HEK293 (cell line): ENCODE data around the gene ZNF831.

Experiments used
- CTCF ChIA-PET: fragments of 350-600 bp; formaldehyde crosslinking; extraction: SDS; loops from one replicate; lab custom pipeline; 2021; ENCODE audit warnings: antibody characterized with exemption; lab: Yijun Ruan, JAX
- POLR2A ChIA-PET: fragments of 300-600 bp; formaldehyde crosslinking; extraction: SDS; loops from one replicate; lab custom pipeline; 2020; ENCODE audit warnings: antibody characterized with exemption, inconsistent platforms; lab: Yijun Ruan, JAX
- H3K27ac ChIP-seq: fragments of 200-500 bp; sonication (Bioruptor generic); 2 replicates; pipeline ENCODE4 v1.5.1; 2014; ENCODE audit warnings: low read depth, low read length, control low read depth, inconsistent platforms; ENCODE audit errors: extremely low read depth
- H3K36me3 ChIP-seq, 2 experiments: fragments of 200-500 bp in 1 of 2; sonication (Bioruptor generic) in 1 of 2; 1 replicate in 1 of 2; 2 replicates in 1 of 2; pipeline ENCODE4 v1.5.1; 2014 to 2017; ENCODE audit warnings: inconsistent platforms in 2 of 2, low read length in 2 of 2; ENCODE audit not compliant: control insufficient read depth in 2 of 2, insufficient read depth in 1 of 2
- H3K4me1 ChIP-seq: fragments of 200-500 bp; sonication (Bioruptor generic); 2 replicates; pipeline ENCODE4 v1.5.1; 2014; ENCODE audit warnings: mild to moderate bottlenecking, low read length, inconsistent platforms; ENCODE audit not compliant: control insufficient read depth, insufficient read depth
- H3K4me3 ChIP-seq: 2 replicates; pipeline ENCODE4 v1.5.1; 2011; ENCODE audit warnings: low read depth, mild to moderate bottlenecking, control low read depth, low read length, moderate library complexity
- H3K9me3 ChIP-seq: fragments of 200-500 bp; sonication (Bioruptor generic); 2 replicates; pipeline ENCODE4 v1.5.1; 2014; ENCODE audit warnings: low read depth, low read length, inconsistent platforms; ENCODE audit not compliant: control insufficient read depth, insufficient read depth
- HOXC10 ChIP-seq: sonication (generic); formaldehyde crosslinking; IDR thresholded peaks from 2 replicates; pipeline ENCODE4 v1.8.1; 2023; ENCODE audit warnings: mild to moderate bottlenecking, missing genetic modification reagents
- KLF10 ChIP-seq: fragments of 450-650 bp; IDR thresholded peaks from 2 replicates; pipeline ENCODE4 v1.5.1; 2018; ENCODE audit warnings: missing biosample characterization, mild to moderate bottlenecking, missing genetic modification characterization
- MEIS1 ChIP-seq: sonication (generic); formaldehyde crosslinking; IDR thresholded peaks from 2 replicates; pipeline ENCODE4 v1.8.1; 2022; ENCODE audit warnings: missing genetic modification reagents, mild to moderate bottlenecking, borderline replicate concordance
- OVOL3 ChIP-seq: fragments of 450-650 bp; formaldehyde crosslinking; IDR thresholded peaks from 2 replicates; pipeline ENCODE4 v1.5.1; 2016; ENCODE audit warnings: missing biosample characterization, missing genetic modification characterization
- SP2 ChIP-seq: fragments of 450-650 bp; formaldehyde crosslinking; IDR thresholded peaks from 2 replicates; pipeline ENCODE4 v1.5.1; 2016; ENCODE audit warnings: missing biosample characterization, missing genetic modification characterization
- TRIM28 ChIP-seq: IDR thresholded peaks from 2 replicates; pipeline ENCODE4 v1.6.1; 2011; ENCODE audit warnings: low read length, control low read depth, borderline replicate concordance
- ZFP3 ChIP-seq: fragments of 450-650 bp; formaldehyde crosslinking; IDR thresholded peaks from 2 replicates; pipeline ENCODE4 v1.5.1; 2016; ENCODE audit warnings: low read depth, missing biosample characterization, missing genetic modification characterization
- ZNF133 ChIP-seq: fragments of 450-650 bp; formaldehyde crosslinking; IDR thresholded peaks from 2 replicates; pipeline ENCODE4 v1.5.1; 2016; ENCODE audit warnings: missing biosample characterization, missing genetic modification characterization
- ZNF169 ChIP-seq: fragments of 450-650 bp; formaldehyde crosslinking; IDR thresholded peaks from 2 replicates; pipeline ENCODE4 v1.5.1; 2016; ENCODE audit warnings: missing biosample characterization, missing genetic modification characterization
- ZNF184 ChIP-seq: fragments of 450-650 bp; IDR thresholded peaks from 2 replicates; pipeline ENCODE4 v1.5.1; 2018; ENCODE audit warnings: missing biosample characterization, mild to moderate bottlenecking, missing genetic modification characterization
- ZNF2 ChIP-seq: fragments of 450-650 bp; formaldehyde crosslinking; IDR thresholded peaks from 2 replicates; pipeline ENCODE4 v1.5.1; 2016; ENCODE audit warnings: missing biosample characterization, missing genetic modification characterization
- ZNF292 ChIP-seq: fragments of 450-650 bp; formaldehyde crosslinking; IDR thresholded peaks from 2 replicates; pipeline ENCODE4 v1.5.1; 2016; ENCODE audit warnings: low read depth, missing biosample characterization, missing genetic modification characterization, borderline replicate concordance
- ZNF311 ChIP-seq: fragments of 450-650 bp; formaldehyde crosslinking; IDR thresholded peaks from 2 replicates; pipeline ENCODE4 v1.5.1; 2017; ENCODE audit warnings: missing biosample characterization, missing genetic modification characterization, borderline replicate concordance
- ZNF324 ChIP-seq: fragments of 450-650 bp; formaldehyde crosslinking; IDR thresholded peaks from 2 replicates; pipeline ENCODE4 v1.5.1; 2016; ENCODE audit warnings: missing biosample characterization, missing genetic modification characterization
- ZNF391 ChIP-seq: fragments of 450-650 bp; formaldehyde crosslinking; IDR thresholded peaks from 2 replicates; pipeline ENCODE4 v1.5.1; 2016; ENCODE audit warnings: low read depth, missing biosample characterization, missing genetic modification characterization, borderline replicate concordance
- ZNF433 ChIP-seq: fragments of 450-650 bp; formaldehyde crosslinking; IDR thresholded peaks from 2 replicates; pipeline ENCODE4 v1.5.1; 2016; ENCODE audit warnings: missing biosample characterization, missing genetic modification characterization, low read depth
- ZNF521 ChIP-seq: fragments of 450-650 bp; formaldehyde crosslinking; IDR thresholded peaks from 2 replicates; pipeline ENCODE4 v1.5.1; 2017; ENCODE audit warnings: missing biosample characterization, mild to moderate bottlenecking, missing genetic modification characterization
- ZNF558 ChIP-seq: fragments of 450-650 bp; formaldehyde crosslinking; IDR thresholded peaks from 2 replicates; pipeline ENCODE4 v1.5.1; 2016; ENCODE audit warnings: missing biosample characterization, missing genetic modification characterization
- ZNF571 ChIP-seq: fragments of 450-650 bp; formaldehyde crosslinking; IDR thresholded peaks from 2 replicates; pipeline ENCODE4 v1.5.0; 2017; ENCODE audit warnings: missing biosample characterization, missing genetic modification characterization
- ZNF610 ChIP-seq: fragments of 450-650 bp; formaldehyde crosslinking; IDR thresholded peaks from 2 replicates; pipeline ENCODE4 v1.5.1; 2016; ENCODE audit warnings: missing biosample characterization, missing genetic modification characterization, borderline replicate concordance
- ZNF658 ChIP-seq: fragments of 450-650 bp; formaldehyde crosslinking; IDR thresholded peaks from 2 replicates; pipeline ENCODE4; 2016; ENCODE audit warnings: missing biosample characterization, missing genetic modification characterization
- ZNF843 ChIP-seq: fragments of 450-650 bp; formaldehyde crosslinking; IDR thresholded peaks from 2 replicates; pipeline ENCODE4 v1.5.1; 2016; ENCODE audit warnings: missing biosample characterization, missing genetic modification characterization
- TF ChIP-seq, protein P1 (sequence below): IDR thresholded peaks from 2 replicates; pipeline ENCODE4 v1.6.1; 2011; ENCODE audit warnings: mild to moderate bottlenecking, low read depth, low read length, borderline replicate concordance
- TF ChIP-seq, protein P2 (sequence below): fragments of 450-650 bp; formaldehyde crosslinking; IDR thresholded peaks from 2 replicates; pipeline ENCODE4 v1.5.1; 2016; ENCODE audit warnings: missing biosample characterization, missing genetic modification characterization

Gene ZNF831

DNA sequence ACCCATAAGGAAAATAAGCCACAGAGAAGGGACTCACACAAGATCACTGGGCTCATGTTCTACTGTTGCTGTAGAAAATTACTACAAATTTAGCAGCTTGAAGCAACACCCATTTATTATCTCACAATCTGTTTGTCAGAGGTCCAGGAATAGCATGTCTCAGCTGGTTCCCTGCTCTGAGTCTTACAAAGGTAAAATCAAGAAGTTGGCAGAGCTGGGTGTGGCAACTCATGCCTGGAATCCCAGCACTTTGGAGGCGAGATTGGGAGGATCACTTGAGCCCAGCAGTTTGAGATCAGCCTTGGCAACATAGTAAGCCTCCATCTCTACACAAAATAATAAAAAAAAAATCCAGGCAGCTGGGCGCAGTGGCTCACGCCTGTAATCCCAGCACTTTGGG, 28.5 kb upstream of the ZNF831 start:
- no peak for TF ChIP-seq ZNF324 (tag by site-specific recombination)
- TF ChIP-seq OVOL3 (tag by site-specific recombination), result no peak
- TF ChIP-seq, protein P1, sequence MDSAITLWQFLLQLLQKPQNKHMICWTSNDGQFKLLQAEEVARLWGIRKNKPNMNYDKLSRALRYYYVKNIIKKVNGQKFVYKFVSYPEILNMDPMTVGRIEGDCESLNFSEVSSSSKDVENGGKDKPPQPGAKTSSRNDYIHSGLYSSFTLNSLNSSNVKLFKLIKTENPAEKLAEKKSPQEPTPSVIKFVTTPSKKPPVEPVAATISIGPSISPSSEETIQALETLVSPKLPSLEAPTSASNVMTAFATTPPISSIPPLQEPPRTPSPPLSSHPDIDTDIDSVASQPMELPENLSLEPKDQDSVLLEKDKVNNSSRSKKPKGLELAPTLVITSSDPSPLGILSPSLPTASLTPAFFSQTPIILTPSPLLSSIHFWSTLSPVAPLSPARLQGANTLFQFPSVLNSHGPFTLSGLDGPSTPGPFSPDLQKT, result no peak
- TF ChIP-seq ZNF133, result no peak
- no peak for TF ChIP-seq ZNF571 (tag by site-specific recombination)
- TF ChIP-seq ZNF292 (tag by site-specific recombination), result no peak
- no peak for TF ChIP-seq ZNF169 (tag by site-specific recombination)
- TF ChIP-seq SP2 (tag by site-specific recombination), result no peak
- no peak for TF ChIP-seq MEIS1
- TF ChIP-seq ZNF658, result no peak
- Histone ChIP-seq H3K9me3 (no peaks in the 10 kb centered on the region), H3K4me1 (no peaks in the 10 kb centered on the region), H3K27ac (no peak overlapping the region), H3K36me3 (no peaks in the 10 kb centered on the region), H3K4me3 (no peak overlapping the region)
- ChIA-PET CTCF (interaction anchor here (0.6 kb wide), 2 partner anchors 267 to 1461 kb away, joined by 3 read pairs; no protein-coding TSS in a partner anchor), POLR2A (no interaction called here)

DNA sequence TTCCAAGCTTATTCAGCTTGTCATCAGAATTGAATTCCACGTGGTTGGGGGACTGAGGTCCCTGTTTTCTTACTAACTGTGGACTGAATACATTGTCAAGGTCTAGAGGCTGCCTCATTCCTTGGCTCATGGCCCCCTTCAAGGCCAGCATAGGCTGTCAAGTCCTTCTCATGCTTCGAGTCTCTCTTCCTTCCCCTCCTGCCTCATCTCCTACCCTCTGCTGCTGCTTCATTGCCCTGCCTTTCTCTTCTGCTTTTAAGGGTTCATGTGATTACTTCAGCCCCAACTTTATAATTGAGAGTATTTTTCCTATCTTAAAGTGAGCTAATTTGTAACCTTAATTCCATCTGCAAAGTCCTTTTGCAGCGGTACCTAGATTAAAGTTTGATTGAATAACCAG, 27.6 kb upstream of the ZNF831 start:
- Histone ChIP-seq H3K9me3 (no peaks in the 10 kb centered on the region), H3K27ac (no peak overlapping the region), H3K4me1 (no peaks in the 10 kb centered on the region), H3K4me3 (no peak overlapping the region), H3K36me3 (no peaks in the 10 kb centered on the region)
- CTCF ChIA-PET, result interaction anchor here (0.6 kb wide), 1 partner anchor 80 kb away, joined by 3 read pairs; no protein-coding TSS in a partner anchor
- POLR2A ChIA-PET, result no interaction called here
- no peak for TF ChIP-seq ZNF843 (tag by site-specific recombination)
- TF ChIP-seq KLF10, result no peak
- no peak for TF ChIP-seq ZNF2
- no peak for TF ChIP-seq ZNF521 (tag by site-specific recombination)
- TF ChIP-seq TRIM28, result no peak
- no peak for TF ChIP-seq ZNF558 (tag by site-specific recombination)
- no peak for TF ChIP-seq ZNF391 (tag by site-specific recombination)

DNA sequence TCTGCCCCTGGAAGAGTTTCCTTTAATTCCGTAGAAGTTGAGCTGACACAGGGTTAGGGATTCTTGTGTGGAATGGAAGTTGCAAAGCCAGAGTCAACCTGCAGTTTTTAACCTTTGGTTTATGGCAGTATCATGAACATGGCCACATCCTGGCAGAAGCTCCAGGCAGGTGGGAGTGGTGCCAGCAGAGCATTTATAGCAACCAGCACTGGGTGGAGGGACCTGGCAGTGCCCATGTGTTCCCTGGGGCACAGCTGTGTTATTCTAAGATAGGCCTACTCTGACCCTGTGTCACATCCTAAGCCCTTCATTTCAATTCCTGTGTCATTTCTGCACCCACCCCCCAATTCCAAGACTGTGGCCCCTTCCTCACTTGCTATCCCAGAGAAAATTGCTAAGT, 26.1 kb upstream of the ZNF831 start:
- Histone ChIP-seq H3K4me1 (no peaks in the 10 kb centered on the region), H3K36me3 (no peaks in the 10 kb centered on the region), H3K4me3 (no peak overlapping the region), H3K9me3 (no peaks in the 10 kb centered on the region), H3K27ac (no peak overlapping the region)
- CTCF ChIA-PET, result no interaction called here
- no peak for TF ChIP-seq ZNF433 (tag by site-specific recombination)
- no peak for TF ChIP-seq ZNF184 (tag by site-specific recombination)
- TF ChIP-seq ZNF610 (tag by site-specific recombination), result no peak
- no peak for TF ChIP-seq HOXC10 (CRISPR knock-in tag)
- TF ChIP-seq ZFP3 (tag by site-specific recombination), result no peak
- TF ChIP-seq ZNF843 (tag by site-specific recombination), result no peak
- TF ChIP-seq, protein P2, sequence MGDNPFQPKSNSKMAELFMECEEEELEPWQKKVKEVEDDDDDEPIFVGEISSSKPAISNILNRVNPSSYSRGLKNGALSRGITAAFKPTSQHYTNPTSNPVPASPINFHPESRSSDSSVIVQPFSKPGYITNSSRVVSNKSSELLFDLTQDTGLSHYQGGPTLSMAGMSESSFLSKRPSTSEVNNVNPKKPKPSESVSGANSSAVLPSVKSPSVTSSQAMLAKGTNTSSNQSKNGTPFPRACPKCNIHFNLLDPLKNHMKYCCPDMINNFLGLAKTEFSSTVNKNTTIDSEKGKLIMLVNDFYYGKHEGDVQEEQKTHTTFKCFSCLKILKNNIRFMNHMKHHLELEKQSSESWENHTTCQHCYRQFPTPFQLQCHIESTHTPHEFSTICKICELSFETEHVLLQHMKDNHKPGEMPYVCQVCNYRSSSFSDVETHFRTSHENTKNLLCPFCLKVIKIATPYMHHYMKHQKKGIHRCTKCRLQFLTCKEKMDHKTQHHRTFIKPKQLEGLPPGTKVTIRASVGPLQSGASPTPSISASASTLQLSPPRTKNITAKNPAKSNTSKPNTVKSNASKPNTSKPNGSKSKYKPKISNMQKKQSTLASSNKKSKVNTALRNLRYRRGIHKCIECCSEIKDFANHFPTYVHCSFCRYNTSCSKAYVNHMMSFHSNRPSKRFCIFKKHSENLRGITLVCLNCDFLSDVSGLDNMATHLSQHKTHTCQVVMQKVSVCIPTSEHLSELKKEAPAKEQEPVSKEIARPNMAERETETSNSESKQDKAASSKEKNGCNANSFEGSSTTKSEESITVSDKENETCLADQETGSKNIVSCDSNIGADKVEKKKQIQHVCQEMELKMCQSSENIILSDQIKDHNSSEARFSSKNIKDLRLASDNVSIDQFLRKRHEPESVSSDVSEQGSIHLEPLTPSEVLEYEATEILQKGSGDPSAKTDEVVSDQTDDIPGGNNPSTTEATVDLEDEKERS (tag by site-specific recombination), result no peak
- no peak for TF ChIP-seq ZNF311 (tag by site-specific recombination)
- no peak for TF ChIP-seq ZNF391 (tag by site-specific recombination)
- POLR2A ChIA-PET, result no interaction called here
